DMS114 treated with DMSO at 0.1 percent for 48 hours (cell line): ENCODE results near the gene SH3BGRL.

Source experiments
- DNase-seq: peaks from one replicate; lab custom pipeline; 2025; ENCODE audit not compliant: unreplicated experiment; lab: John Stamatoyannopoulos, UW

The SH3BGRL gene

DNA sequence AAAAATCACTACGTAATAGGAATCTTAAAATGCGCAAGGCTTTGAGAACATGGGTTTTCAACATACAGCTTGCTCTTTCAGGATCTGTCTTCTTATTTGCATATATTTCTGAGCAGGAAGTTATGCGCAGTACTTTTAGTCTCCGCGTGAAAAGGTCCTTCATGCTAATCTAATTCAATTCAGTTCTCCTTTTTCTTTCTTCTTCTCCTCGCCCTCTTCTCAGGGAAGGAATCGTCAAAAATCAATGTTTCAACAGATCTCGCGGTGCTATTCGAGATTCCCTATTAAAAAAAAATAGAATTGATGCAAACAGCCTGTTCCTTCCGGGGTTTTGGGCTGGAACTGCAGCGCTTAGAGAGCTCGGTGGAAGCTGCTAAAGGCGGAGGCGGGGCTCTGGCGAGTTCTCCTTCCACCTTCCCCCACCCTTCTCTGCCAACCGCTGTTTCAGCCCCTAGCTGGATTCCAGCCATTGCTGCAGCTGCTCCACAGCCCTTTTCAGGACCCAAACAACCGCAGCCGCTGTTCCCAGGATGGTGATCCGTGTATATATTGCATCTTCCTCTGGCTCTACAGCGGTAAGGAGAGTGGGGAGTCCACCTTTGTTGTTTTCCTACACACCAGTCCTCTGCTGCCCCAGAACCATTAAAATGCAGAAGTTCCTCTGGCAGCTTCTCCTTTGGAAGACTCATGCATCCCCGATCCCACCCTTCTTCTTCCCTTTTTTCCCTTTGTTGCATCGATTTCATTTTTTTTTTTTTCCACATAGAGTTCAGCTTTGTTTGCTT lies at the start of gene SH3BGRL, which contains the start of gene HMGN5:
SH3BGRL (plus strand) TSS at position 432 of the 785 bp plus-strand sequence; CDS start at position 531, 99 bp downstream.
HMGN5 (minus strand) TSS at position 243 of the 785 bp plus-strand sequence. CDS start 80,364 bp downstream, outside the sequence.
- peak; percentile 26 for DNase-seq

GRCh38 chrX:81168391-81168790 lies 33.5 kb upstream of the SH3BGRL start:
- DNase-seq, result no peak

GRCh38 chrX:81174286-81174685 lies 27.6 kb upstream of the SH3BGRL start:
- DNase-seq, result peak; percentile 21

- no peak for DNase-seq
Measured at GRCh38 chrX:81195259-81195658, 6.6 kb upstream of the SH3BGRL start.

DNA sequence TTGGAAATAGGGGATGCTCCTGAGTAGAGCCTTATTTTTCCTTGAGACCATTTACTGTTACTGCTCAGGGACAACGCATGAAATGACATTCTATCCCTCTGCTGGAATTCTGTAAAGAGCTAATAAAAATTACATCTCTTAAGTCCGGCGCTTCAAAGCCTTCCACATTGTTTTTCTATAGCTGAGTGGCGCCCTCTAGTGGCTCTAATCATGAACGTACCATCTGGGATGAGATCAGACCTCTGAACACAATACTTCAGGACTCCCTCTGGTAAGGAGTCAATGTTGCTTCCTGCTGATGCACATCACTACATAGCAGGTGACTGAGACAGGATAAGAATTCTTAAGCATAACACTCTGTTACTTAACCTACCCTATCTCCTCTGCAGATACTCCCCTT lies 6.2 kb upstream of the SH3BGRL start:
- DNase-seq, result no peak

DNA sequence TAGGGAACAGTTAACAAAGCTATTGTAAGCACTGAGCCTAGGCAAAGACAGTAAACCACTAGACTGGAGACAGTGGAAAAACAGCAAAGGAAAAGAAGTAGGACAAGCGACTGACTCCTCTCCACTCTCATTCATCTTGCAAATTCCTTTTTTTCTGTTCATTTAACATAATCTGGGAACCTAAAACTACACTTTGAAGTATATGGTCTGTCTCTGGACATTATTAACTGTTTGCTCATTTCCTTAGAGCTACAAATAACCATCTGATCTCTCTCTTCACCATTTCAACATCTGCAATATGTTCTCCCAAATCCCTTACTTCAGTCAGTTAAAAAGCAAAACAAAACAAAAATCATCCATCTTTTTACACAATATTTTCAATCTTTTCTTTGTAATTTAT lies 831 bp upstream of the SH3BGRL start:
- no peak for DNase-seq

DNA sequence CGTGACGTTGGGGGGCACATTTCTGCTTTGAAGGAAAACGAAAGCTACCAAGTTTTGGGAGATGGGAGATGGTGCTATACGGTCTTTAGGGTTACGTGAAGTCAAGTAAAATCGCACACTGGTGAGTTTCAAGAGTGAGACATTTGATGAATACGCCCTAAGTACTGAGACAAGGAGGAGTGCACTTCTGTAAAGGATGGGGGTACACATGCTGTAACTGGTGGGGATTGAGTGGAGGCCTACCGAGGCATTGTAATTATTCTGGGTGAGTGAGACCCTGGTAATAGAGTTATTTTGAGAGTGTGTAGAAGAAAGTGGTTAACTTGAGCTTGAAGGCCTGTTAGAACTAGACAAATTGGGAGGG lies 536 bp downstream of the SH3BGRL start:
- DNase-seq, result no peak

DNA sequence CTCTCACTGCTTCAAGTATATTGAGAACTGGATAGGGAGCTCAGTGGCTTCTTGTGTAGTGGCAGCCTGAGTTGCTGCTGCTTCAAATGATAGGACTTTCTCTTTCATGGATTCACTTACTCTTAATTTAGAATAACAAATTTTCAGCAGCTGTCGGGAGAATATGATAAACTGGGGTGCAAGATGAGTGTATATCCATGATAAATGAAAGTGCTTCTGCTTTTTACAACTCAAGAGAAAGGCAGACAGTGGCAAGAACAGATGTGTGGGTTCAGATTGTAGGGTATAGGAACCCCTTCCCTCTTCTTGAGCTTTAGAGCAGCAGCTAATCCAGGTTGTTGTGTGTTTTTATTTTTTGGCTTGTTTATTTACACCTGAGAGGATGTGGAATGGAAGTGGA lies 1.0 kb downstream of the SH3BGRL start:
- DNase-seq, result no peak

- no peak for DNase-seq
Measured at GRCh38 chrX:81205551-81205950, 3.6 kb downstream of the SH3BGRL start.

GRCh38 chrX:81206476-81206875 lies 4.6 kb downstream of the SH3BGRL start:
- DNase-seq, result no peak

DNA sequence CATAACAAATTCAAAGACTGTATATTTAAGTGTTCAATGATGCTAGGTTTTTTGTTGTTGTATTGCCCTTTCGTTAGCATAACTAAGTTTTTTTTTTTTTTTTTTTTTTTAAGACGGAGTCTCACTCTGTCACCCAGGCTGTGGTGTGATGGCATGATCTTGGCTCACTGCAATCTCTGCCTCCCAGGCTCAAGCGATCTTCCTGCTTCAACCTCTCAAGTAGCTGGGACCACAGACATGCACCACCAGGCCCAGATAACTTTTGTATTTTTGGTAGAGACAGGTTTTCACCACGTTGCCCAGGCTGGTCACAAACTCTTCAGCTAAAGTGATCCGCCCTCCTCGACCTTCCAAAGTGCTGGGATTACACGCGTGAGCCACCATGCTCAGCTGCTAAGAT lies 7.0 kb downstream of the SH3BGRL start:
- DNase-seq, result no peak

GRCh38 chrX:81215685-81216084 lies 13.8 kb downstream of the SH3BGRL start:
- DNase-seq, result no peak

DNA sequence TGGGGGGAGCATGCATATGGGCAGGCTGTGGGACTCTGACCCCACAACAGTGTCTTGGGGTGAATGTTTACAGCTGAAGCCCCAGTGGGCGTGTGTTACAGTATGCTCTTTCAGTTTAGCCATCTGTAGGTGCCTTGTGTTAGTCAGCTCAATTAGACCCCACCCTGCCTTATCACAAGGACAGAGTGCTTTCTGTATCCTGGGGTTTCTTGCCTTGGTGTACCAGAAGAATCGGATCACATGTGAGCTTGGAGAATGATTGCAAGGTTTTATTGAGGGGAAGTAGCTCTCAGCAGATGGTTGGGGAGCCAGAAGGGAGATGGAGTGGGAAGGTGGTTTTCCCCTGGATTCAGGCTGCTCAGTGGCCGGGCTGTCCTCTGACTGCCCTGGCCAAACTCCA lies 27.3 kb downstream of the SH3BGRL start:
- no peak for DNase-seq

DNA sequence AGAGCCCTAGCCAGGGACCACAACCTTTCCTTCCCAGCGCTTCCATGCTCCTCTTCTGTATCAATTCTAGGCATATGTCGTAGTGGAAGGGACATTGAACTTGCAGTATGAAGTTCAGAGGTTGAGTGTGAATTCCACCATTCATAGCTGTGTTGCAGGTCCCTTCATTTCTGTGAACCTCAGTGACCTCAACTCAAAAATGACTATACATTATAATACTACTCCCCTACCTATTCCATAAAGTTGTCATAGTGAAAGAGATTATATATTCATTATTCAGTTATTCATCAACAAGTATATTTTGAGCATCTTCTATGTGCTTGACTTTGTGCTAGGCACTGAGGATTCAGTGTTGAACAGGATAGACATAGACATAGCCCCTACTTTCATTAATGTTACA lies 28.0 kb downstream of the SH3BGRL start:
- no peak for DNase-seq

DNA sequence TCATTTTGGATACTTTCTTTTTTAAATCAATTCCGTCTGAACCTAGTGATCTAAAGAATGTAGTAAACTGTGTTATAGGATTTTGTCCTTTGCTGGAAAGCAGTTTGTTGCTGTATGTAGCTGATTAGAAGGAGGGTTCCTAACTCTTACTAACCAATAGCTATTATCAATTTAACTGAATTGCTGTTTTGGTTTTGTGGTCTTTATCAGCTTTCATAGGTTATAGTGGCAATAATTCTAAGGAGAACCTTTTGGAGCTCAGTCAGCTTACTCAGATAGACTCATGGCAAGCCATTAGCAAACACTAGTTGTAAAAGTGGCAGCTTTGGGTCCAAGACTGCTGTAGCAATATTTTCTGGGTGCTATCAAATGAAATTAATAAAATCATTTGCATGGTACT lies 29.6 kb downstream of the SH3BGRL start:
- DNase-seq, result no peak

DNA sequence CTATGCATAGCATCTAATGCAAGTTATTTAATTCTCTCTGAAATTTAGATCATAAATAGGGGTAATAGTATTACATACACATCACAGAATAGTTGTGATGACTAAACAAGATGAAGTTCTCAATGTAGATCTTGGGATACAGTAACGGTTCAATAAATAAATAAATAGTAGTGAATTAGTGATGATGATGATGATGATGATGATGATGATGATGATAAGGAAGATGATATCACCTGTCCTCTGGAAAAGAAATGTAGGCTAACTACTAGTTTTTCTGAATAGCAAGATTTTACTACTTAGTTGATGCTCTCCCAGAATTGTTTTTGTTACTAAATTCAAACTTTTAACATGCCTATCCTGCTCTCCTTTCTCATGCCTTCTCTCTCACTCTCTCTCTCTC lies 30.3 kb downstream of the SH3BGRL start:
- DNase-seq, result no peak

DNA sequence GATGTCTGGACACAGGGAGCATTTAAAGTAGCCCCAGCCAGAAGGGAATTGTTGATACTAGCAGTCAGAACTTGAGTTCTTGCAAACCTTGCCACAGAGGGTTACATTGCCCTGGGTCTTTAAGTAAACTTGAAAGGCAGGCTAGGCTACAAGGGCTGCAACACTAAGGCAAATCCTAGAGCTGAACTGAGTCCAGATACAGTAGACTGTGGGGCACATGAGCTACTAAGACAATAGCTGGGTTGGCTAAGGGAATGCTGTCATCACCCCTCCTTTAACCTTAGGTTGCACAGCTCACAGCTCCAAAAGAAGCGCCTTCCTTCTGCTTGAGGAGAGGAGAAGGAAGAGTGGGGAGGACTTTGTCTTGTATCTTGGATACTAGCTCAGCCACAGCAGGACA lies 35.6 kb downstream of the SH3BGRL start:
- no peak for DNase-seq

DNA sequence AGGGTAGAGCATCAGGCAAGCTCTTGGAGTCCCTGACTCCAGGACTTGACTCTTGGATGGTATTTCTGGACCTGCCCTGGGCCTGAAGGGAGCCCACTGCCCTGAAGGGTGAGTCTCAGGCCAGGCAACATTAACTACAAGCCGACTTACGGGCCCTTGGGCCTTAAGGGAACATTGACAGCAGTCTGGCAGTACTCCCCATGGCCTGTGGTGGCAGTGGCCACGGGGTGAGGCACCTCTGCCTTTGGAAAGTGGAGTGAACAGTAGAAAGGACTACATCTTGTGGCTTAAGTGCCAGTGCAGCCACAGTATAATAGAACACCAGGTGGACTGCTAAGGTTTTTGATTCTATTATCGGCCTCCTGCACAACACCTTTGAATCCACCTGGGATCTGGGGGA lies 36.3 kb downstream of the SH3BGRL start:
- no peak for DNase-seq

GRCh38 chrX:81240701-81241331 lies 38.9 kb downstream of the SH3BGRL start:
- DNase-seq, result no peak

- no peak for DNase-seq
Measured at GRCh38 chrX:81241753-81242152, 39.9 kb downstream of the SH3BGRL start.

DNA sequence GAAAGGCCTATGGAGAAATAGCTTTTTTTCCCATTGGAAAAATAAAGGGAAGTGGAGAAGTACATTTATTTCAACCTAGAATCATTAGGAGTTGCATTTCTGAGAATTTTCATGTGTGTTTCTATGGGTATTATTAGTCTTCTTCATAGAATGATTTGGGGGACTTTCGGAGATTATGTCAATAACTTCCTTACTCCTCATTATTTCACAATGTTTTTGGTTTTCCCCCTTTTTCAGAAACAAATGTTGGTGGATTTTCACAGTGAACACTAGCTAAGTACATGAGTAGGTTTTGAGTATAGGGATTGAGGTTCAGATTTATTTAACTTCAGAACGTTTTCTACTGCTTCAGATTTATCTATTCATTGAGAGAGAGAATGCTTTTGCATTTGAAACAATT lies 54.0 kb downstream of the SH3BGRL start:
- no peak for DNase-seq

DNA sequence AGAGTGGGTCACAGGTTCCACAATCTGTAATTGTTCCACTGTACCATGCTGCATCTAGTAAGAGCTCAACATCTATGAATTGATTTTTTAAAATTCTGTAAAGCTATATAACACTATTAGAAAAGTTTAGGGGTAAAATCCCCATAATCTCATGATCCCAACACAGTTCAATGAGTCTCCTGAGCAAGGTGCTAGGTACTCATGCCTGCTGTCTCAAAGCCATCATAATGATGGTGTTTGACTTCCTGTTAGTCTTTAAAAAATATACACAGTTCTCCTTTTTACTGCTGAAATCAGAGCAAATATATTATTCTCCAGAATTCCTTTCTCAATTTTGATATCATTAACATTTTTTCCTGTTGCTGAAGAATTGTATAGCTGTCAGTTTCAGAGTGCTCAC lies 55.9 kb downstream of the SH3BGRL start:
- DNase-seq, result no peak
